ENCODE results near the gene KCNK16. TPM values are rescaled to one million over a fixed set of nuclear protein-coding genes. Genes with fewer than 3 reads are reported as not detected.

The KCNK16 gene
- total and polyA plus RNA-seq, 10 donors, result not detected

DNA sequence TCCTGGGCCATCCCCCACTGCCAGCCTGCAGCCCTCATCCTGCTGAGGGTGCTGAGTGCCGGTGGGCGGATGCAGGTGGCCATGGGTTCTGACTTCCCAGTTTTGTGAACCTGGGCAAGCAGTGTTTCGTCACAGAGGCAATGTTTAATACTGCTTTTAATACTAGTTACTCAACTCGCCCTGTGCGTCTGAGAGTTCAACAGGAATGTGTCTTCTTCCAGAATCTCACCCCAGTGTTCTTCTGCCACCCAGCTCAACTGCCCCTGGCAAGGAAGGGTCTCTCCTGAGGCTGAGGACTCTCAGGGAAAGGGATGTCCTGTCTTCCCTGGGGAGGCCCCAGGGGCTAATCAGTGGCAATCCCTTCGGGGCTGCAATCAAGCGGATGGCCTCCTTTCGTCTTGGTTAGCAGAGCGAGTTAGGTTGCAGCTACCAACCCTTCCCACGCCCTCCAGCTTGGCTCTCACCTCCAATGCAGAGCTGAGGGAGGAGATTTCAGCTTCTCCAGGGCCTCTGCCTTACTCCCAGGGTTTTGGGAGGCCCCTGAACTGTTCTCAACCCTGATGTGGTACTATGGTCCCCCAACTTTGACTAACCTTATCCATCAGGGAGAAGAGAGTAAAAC is 2.0 kb downstream of the KCNK16 start:
- H3K27ac ChIP-seq, result no peak overlapping the region
- TF ChIP-seq POLR2A (IDR thresholded peaks at IDR 0.05) (no peak), CTCF (IDR thresholded peaks at IDR 0.05 in 8 of 11, conservative IDR thresholded peaks at IDR 0.05 in 3 of 11) (no peak), POLR2AphosphoS5 (IDR thresholded peaks at IDR 0.05) (no peak)
- no peak overlapping the region for H3K4me3 ChIP-seq
- H3K4me1 ChIP-seq, result peaks cover 0 to 8% (median 0%) of the 10 kb centered on the region in 6 donors
- no peak for DNase-seq
- peaks cover 0 to 20% (median 0%) of the 10 kb centered on the region in 7 donors for H3K27me3 ChIP-seq (replicated peaks in 1 of 7)
- H3K9me3 ChIP-seq, result no peaks in the 10 kb centered on the region
- intact Hi-C loops (cut with DNase I; ENCODE audit: low total_unique reads), result no loop called here
- WGBS, 5 donors, result 38 to 51% (median 44%) methylated on average over 9 to 10 of the region's 10 CpGs
- H3K36me3 ChIP-seq, result no peaks in the 10 kb centered on the region

DNA sequence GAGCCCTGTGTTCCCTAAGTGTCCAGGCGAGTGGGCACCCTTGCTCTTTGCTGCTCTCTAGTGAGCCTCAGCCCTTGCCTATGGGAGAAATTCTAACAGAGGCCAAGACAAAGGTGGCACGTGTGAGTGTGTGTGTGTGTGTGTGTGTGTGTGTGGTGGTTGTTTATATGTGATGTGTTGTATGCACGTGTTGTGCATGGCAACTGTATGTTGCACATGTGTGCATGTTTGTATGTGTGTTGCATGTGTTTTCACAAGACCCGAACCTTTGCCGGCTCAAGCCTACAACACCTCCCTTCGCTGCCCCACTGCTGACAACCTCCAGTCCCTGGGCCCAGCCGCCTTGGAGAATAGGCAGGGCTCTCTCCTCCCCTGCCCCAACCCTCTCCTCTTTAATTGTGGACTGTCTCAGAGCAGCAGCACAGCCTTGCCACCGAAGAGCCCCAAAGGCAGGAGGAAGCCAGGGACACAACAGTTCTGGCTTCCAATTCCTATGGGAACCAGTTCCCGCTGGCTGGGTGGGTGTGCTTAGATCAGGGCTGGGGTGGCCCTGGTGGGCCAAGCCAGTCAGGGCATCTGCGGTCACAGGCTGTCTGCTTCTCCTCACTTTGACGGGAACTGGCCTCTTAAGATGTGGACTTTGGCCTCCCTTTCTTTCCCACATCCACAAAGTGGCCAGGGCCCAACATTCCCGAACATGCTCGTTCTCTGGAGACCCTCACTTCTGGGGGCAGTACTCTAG is 2.7 kb downstream of the KCNK16 start:
- no peak for DNase-seq
- WGBS, 5 donors, result 62 to 74% (median 67%) methylated on average over 13 of the region's 13 CpGs
- intact Hi-C loops (cut with DNase I; ENCODE audit: low total_unique reads), result no loop called here
- Histone ChIP-seq H3K27me3 (replicated peaks in 1 of 7) (peaks cover 0 to 27% (median 5%) of the 10 kb centered on the region in 7 donors), H3K36me3 (no peaks in the 10 kb centered on the region), H3K27ac (no peak overlapping the region), H3K9me3 (no peaks in the 10 kb centered on the region), H3K4me3 (no peak overlapping the region), H3K4me1 (peaks cover 0 to 13% (median 0%) of the 10 kb centered on the region in 6 donors)
- no peak for TF ChIP-seq CTCF (IDR thresholded peaks at IDR 0.05 in 8 of 11, conservative IDR thresholded peaks at IDR 0.05 in 3 of 11)
- TF ChIP-seq POLR2A (IDR thresholded peaks at IDR 0.05), result no peak
- no peak for TF ChIP-seq POLR2AphosphoS5 (IDR thresholded peaks at IDR 0.05)

- intact Hi-C loops (cut with DNase I; ENCODE audit: low total_unique reads), result no loop called here
- H3K4me1 ChIP-seq, result peaks cover 10 to 39% (median 18%) of the 10 kb centered on the region in 6 donors
- no peaks in the 10 kb centered on the region for H3K9me3 ChIP-seq
- WGBS, 5 donors, result 79 to 86% (median 85%) methylated on average over 2 to 3 of the region's 3 CpGs
- no peak overlapping the region for H3K27ac ChIP-seq
- TF ChIP-seq CTCF (IDR thresholded peaks at IDR 0.05 in 8 of 11, conservative IDR thresholded peaks at IDR 0.05 in 3 of 11), result no peak
- no peaks in the 10 kb centered on the region for H3K36me3 ChIP-seq
- no peak for DNase-seq
- H3K4me3 ChIP-seq, result no peak overlapping the region
- peaks cover 7 to 52% (median 29%) of the 10 kb centered on the region in 7 donors for H3K27me3 ChIP-seq (replicated peaks in 1 of 7)
These were observed 5.2 kb downstream of the KCNK16 start for GRCh38 chr6:39317256-39317655.

DNA sequence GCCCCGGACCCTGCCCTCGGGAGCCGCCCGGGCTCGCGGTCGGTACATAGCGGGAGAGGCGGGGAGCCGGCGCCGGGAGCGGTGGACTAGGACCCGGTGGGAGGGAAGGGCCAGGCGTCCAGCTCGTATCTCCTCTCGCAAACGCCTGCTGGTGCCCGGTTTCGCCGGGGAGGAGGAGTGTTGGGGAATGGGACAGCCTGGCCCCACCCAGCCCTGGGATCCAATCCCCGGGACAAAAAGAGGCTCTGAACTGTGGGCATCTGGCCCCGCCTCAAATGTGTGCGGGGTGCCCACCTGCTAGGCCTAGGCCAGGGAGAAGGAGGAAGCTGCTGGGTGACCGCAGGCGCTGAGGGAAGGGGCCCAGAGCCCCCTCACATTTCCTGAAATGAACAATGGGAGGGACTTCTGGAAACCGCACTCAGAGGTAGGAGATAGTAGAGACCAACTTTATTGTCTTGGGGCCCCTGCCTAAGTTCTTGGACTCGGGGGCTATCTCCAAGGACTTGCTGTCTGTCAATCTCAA is 8.2 kb downstream of the KCNK16 start, which contains the start of gene KCNK17:
Gene KCNK17, minus strand, starts transcription at position 147 of the 523 bp plus-strand sequence. Its CDS starts 99 bp downstream, at position 48.
- no peak for DNase-seq
- TF ChIP-seq POLR2A (IDR thresholded peaks at IDR 0.05) (no peak), CTCF (IDR thresholded peaks at IDR 0.05 in 8 of 11, conservative IDR thresholded peaks at IDR 0.05 in 3 of 11) (peak in 1 of 11 experiments; percentile 2), POLR2AphosphoS5 (IDR thresholded peaks at IDR 0.05) (no peak)
- 2 to 13% (median 5%) methylated on average over 19 to 28 of the region's 28 CpGs for WGBS, 5 donors
- H3K27me3 ChIP-seq (replicated peaks in 1 of 7), result peaks cover 7 to 73% (median 40%) of the 10 kb centered on the region in 7 donors
- no peaks in the 10 kb centered on the region for H3K36me3 ChIP-seq
- intact Hi-C loops (cut with DNase I; ENCODE audit: low total_unique reads), result no loop called here
- H3K4me1 ChIP-seq, result peaks cover 10 to 31% (median 18%) of the 10 kb centered on the region in 6 donors
- H3K27ac ChIP-seq, result no peak within 1 kb of the TSS
- H3K4me3 ChIP-seq, result peak within 1 kb of the TSS in 7 of 8 donors; percentile 18 to 59 (median 28)
- H3K9me3 ChIP-seq, result no peaks in the 10 kb centered on the region
